ENCODE data around the gene PDGFB. TPM values are rescaled to one million over a fixed set of nuclear protein-coding genes. Genes with fewer than 3 reads are reported as not detected.

Gene PDGFB
- total and polyA plus RNA-seq, 7 donors: 1.4 to 9.6 (median 5.5) TPM

DNA sequence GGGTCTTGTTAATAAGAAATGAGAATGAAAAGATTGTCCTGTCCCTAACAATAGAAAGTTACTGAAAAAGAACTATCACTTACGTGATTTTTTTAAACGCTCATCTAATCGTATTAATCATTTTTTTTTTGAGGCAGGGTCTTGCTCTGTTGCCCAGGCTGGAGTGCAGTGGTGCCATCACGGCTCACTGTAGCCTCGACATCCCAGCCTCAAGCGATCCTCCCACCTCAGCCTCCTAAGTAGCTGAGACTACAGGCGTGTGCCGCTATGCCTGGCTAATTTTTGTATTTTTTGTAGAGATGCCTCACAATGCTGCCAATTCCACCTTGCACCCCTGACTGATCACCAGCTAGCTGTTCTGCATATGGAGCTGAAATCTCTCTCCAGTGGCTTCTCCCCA lies 15.7 kb downstream of the PDGFB start:
- peaks cover 0 to 8% (median 4%) of the 10 kb centered on the region in 4 donors for H3K4me1 ChIP-seq
- no peaks in the 10 kb centered on the region for H3K9me3 ChIP-seq
- intact Hi-C loops (cut with DNase I): no loop called here
- no peak for TF ChIP-seq POLR2A (IDR thresholded peaks at IDR 0.05)
- no peak for TF ChIP-seq EP300 (IDR thresholded peaks at IDR 0.05)
- TF ChIP-seq POLR2AphosphoS5 (IDR thresholded peaks at IDR 0.05): no peak
- TF ChIP-seq CTCF (IDR thresholded peaks at IDR 0.05): no peak
- peaks cover 0 to 46% (median 0%) of the 10 kb centered on the region in 4 donors for H3K36me3 ChIP-seq
- no peaks in the 10 kb centered on the region for H3K27me3 ChIP-seq
- DNase-seq: no peak
- WGBS, 2 donors: 92 to 95% methylated on average over 8 of the region's 8 CpGs
- H3K4me3 ChIP-seq: no peak overlapping the region
- no peak overlapping the region for H3K27ac ChIP-seq

- H3K4me1 ChIP-seq: no peaks in the 10 kb centered on the region
- intact Hi-C loops (cut with DNase I): no loop called here
- WGBS, 2 donors: 70 to 84% methylated on average over 12 of the region's 12 CpGs
- TF ChIP-seq EP300 (IDR thresholded peaks at IDR 0.05): no peak
- no peak for TF ChIP-seq POLR2AphosphoS5 (IDR thresholded peaks at IDR 0.05)
- TF ChIP-seq CTCF (IDR thresholded peaks at IDR 0.05): no peak
- TF ChIP-seq POLR2A (IDR thresholded peaks at IDR 0.05): no peak
- H3K4me3 ChIP-seq: no peak overlapping the region
- no peak overlapping the region for H3K27ac ChIP-seq
- peaks cover 0 to 47% (median 0%) of the 10 kb centered on the region in 4 donors for H3K36me3 ChIP-seq
- DNase-seq: no peak
- H3K27me3 ChIP-seq: no peaks in the 10 kb centered on the region
- H3K9me3 ChIP-seq: no peaks in the 10 kb centered on the region
Measured at GRCh38 chr22:39227542-39228272, 17.1 kb downstream of the PDGFB start.

DNA sequence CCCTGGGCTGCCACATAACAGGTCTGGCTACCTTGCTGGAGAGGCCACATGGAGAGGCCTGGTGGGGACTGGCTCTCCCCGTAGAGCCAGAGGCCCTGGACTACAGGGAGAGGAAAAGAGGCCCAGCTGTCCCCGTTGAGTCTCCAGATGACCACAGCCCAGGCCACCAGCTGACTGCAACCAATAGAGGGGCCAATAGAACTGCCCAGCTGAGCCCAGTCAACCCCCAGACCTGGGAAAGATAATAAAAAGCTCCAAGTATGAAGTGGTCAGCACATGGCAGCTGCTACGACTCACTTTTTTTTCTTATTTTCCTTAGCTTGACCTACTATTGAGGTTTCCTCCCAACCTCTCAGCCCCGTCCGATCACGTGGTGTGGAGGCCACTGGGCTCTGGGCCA lies 18.4 kb downstream of the PDGFB start:
- Histone ChIP-seq H3K4me3 (no peak overlapping the region), H3K9me3 (no peaks in the 10 kb centered on the region), H3K36me3 (peaks cover 0 to 44% (median 0%) of the 10 kb centered on the region in 4 donors), H3K4me1 (no peaks in the 10 kb centered on the region), H3K27ac (no peak overlapping the region), H3K27me3 (no peaks in the 10 kb centered on the region)
- intact Hi-C loops (cut with DNase I): no loop called here
- DNase-seq: no peak
- WGBS, 2 donors: 90 to 95% methylated on average over 6 of the region's 6 CpGs
- TF ChIP-seq POLR2A (IDR thresholded peaks at IDR 0.05): no peak
- no peak for TF ChIP-seq CTCF (IDR thresholded peaks at IDR 0.05)
- no peak for TF ChIP-seq POLR2AphosphoS5 (IDR thresholded peaks at IDR 0.05)
- no peak for TF ChIP-seq EP300 (IDR thresholded peaks at IDR 0.05)

- 94% methylated on average over 13 of the region's 13 CpGs for WGBS, 2 donors
- TF ChIP-seq EP300 (IDR thresholded peaks at IDR 0.05): no peak
- TF ChIP-seq POLR2AphosphoS5 (IDR thresholded peaks at IDR 0.05): no peak
- TF ChIP-seq POLR2A (IDR thresholded peaks at IDR 0.05): no peak
- TF ChIP-seq CTCF (IDR thresholded peaks at IDR 0.05): no peak
- H3K27me3 ChIP-seq: no peaks in the 10 kb centered on the region
- no peak overlapping the region for H3K4me3 ChIP-seq
- H3K4me1 ChIP-seq: no peaks in the 10 kb centered on the region
- H3K9me3 ChIP-seq: no peaks in the 10 kb centered on the region
- intact Hi-C loops (cut with DNase I): no loop called here
- DNase-seq: no peak
- H3K36me3 ChIP-seq: peaks cover 0 to 38% (median 0%) of the 10 kb centered on the region in 4 donors
- no peak overlapping the region for H3K27ac ChIP-seq
Measured at GRCh38 chr22:39225591-39225990, 19.2 kb downstream of the PDGFB start.

Data from sigmoid colon (tissue), 7 donors.